BJ (cell line): ENCODE measurements around the gene CATSPER3. TPM values are rescaled to one million over a fixed set of nuclear protein-coding genes. Genes with fewer than 3 reads are reported as not detected.

Source experiments
- CTCF ChIA-PET: fragments of 350-600 bp; formaldehyde crosslinking; extraction: SDS; loops from one replicate; lab custom pipeline; 2021; ENCODE audit warnings: antibody characterized with exemption, inconsistent platforms; lab: Yijun Ruan, JAX
- POLR2A ChIA-PET: fragments of 300-600 bp; sonication (Branson Sonifier 250); formaldehyde crosslinking; extraction: SDS; loops from one replicate; lab custom pipeline; 2021; ENCODE audit warnings: antibody characterized with exemption; lab: Charles Lee
- DNase-seq: peaks from one replicate; pipeline ENCODE4 v3.0.0-alpha.2; 2011; ENCODE audit warnings: low read depth
- H3K27me3 ChIP-seq: 2 replicates; pipeline ENCODE4 v1.6.0; 2011; ENCODE audit warnings: low read length; ENCODE audit not compliant: control insufficient read depth, insufficient read depth
- H3K36me3 ChIP-seq: 2 replicates; pipeline ENCODE4 v1.5.1; 2011; ENCODE audit warnings: low read length; ENCODE audit not compliant: control insufficient read depth, insufficient read depth
- H3K4me3 ChIP-seq: 2 replicates; pipeline ENCODE4 v1.5.1; 2011; ENCODE audit warnings: low read depth, mild to moderate bottlenecking, control low read depth, low read length
- CTCF ChIP-seq: IDR thresholded peaks from 2 replicates; pipeline ENCODE4 v1.5.1; 2011; ENCODE audit warnings: low read depth, mild to moderate bottlenecking, control low read depth, inconsistent platforms, low read length, moderate library complexity; ENCODE audit not compliant: insufficient read depth
- polyA plus RNA-seq: library from polyadenylated mRNA; depleted of rRNA; stranded (reverse); fragments of >200 nt; gene quantifications from 2 replicates; pipeline ENCODE4 v1.2.3, GENCODE V29; 2011

Gene CATSPER3
- polyA plus RNA-seq, 1 experiment = 0.43 TPM

GRCh38 chr5:135054546-135054945, 86.8 kb downstream of the CATSPER3 start:
- POLR2A ChIA-PET = no interaction called here
- no peak for TF ChIP-seq CTCF
- DNase-seq = no peak
- no peaks in the 10 kb centered on the region for H3K36me3 ChIP-seq
- H3K4me3 ChIP-seq = no peak overlapping the region
- H3K27me3 ChIP-seq = peaks cover 27% of the 10 kb centered on the region
- CTCF ChIA-PET = no interaction called here

GRCh38 chr5:135055396-135055795, 87.7 kb downstream of the CATSPER3 start:
- POLR2A ChIA-PET = no interaction called here

GRCh38 chr5:135056316-135057030, 88.8 kb downstream of the CATSPER3 start:
- no peaks in the 10 kb centered on the region for H3K36me3 ChIP-seq
- H3K27me3 ChIP-seq = peaks cover 14% of the 10 kb centered on the region
- ChIA-PET POLR2A (no interaction called here), CTCF (interaction anchor here (0.5 to 1.3 kb wide), 2 partner anchors 9 to 106 kb away, joined by 3 read pairs; no protein-coding TSS in a partner anchor)
- DNase-seq = no peak
- TF ChIP-seq CTCF = no peak
- no peak overlapping the region for H3K4me3 ChIP-seq

More at GRCh38 chr5:135055396-135055795, 87.7 kb downstream of the CATSPER3 start:
- no peak for DNase-seq
- Histone ChIP-seq H3K36me3 (no peaks in the 10 kb centered on the region), H3K4me3 (no peak overlapping the region), H3K27me3 (peaks cover 24% of the 10 kb centered on the region)
- CTCF ChIA-PET = no interaction called here
- TF ChIP-seq CTCF = no peak

- H3K27me3 ChIP-seq = peaks cover 12% of the 10 kb centered on the region
- CTCF ChIA-PET = interaction anchor here (1.3 kb wide), 1 partner anchor 9 kb away, joined by 3 read pairs; no protein-coding TSS in a partner anchor
- no peak for DNase-seq
- no peak for TF ChIP-seq CTCF
- POLR2A ChIA-PET = no interaction called here
- no peaks in the 10 kb centered on the region for H3K36me3 ChIP-seq
- H3K4me3 ChIP-seq = no peak overlapping the region
Observed at GRCh38 chr5:135057233-135057632, 89.5 kb downstream of the CATSPER3 start.

- TF ChIP-seq CTCF = no peak
- no peaks in the 10 kb centered on the region for H3K36me3 ChIP-seq
- DNase-seq = no peak
- CTCF ChIA-PET = interaction anchor here (0.6 kb wide), 1 partner anchor 205 kb away, joined by 3 read pairs; no protein-coding TSS in a partner anchor
- peaks cover 8% of the 10 kb centered on the region for H3K27me3 ChIP-seq
- POLR2A ChIA-PET = no interaction called here
- no peak overlapping the region for H3K4me3 ChIP-seq
Observed at GRCh38 chr5:135058331-135058732, 90.6 kb downstream of the CATSPER3 start.
